ENCODE results near the gene ENDOG.
A peak's percentile ranks its signal among the peaks of the same experiment; 100 is the strongest.

The ENDOG gene

DNA sequence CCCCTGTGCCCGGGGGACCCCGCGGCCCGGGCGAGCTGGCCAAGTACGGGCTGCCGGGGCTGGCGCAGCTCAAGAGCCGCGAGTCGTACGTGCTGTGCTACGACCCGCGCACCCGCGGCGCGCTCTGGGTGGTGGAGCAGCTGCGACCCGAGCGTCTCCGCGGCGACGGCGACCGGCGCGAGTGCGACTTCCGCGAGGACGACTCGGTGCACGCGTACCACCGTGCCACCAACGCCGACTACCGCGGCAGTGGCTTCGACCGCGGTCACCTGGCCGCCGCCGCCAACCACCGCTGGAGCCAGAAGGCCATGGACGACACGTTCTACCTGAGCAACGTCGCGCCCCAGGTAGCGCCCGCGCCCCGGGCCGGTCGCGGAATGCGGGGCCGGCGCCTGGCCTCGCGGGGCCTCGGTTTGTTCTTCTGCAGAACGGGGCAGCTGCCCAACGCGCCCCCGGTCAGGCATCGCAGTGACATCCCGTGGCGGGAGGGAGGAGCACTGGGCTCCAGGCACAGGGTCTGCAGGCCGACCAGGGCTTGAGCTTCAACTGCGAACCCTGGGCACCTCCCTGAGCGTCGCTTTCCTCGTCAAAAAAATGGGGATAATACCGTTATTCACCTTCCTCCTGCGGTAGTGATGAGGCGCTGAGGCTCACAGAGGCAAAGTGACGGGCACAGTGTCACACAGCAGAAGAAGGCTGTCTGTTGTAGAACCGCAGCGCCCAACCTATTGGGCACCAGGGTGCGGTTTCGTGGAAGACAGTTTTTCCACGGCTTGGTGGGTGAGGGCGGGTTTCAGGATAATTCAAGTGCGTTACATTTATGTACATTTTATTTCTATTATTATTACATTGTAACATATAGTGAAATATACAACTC, 777 bp downstream of the ENDOG start:
- Mint-ChIP-seq H3K9me3 (no peaks in the 10 kb centered on the region), H3K36me3 (ENCODE audit: low read depth) (peaks cover 35% of the 10 kb centered on the region), H3K27ac (peak overlapping the region; percentile 83), H3K4me3 (peak overlapping the region; percentile 74), H3K4me1 (ENCODE audit: low read depth) (peaks cover 26% of the 10 kb centered on the region), H3K27me3 (peaks cover 6% of the 10 kb centered on the region)
- intact Hi-C loops (cut with micrococcal nuclease) = no loop called here

GRCh38 chr9:128819716-128820664, 1.7 kb downstream of the ENDOG start:
- H3K27ac Mint-ChIP-seq = no peak overlapping the region
- peaks cover 26% of the 10 kb centered on the region for H3K4me1 Mint-ChIP-seq (ENCODE audit: low read depth)
- intact Hi-C loops (cut with micrococcal nuclease) = no loop called here

GRCh38 chr9:128820665-128821583, 2.6 kb downstream of the ENDOG start:
- no peaks in the 10 kb centered on the region for H3K9me3 Mint-ChIP-seq
- no peak overlapping the region for H3K4me3 Mint-ChIP-seq
- peaks cover 26% of the 10 kb centered on the region for H3K4me1 Mint-ChIP-seq (ENCODE audit: low read depth)
- peaks cover 3% of the 10 kb centered on the region for H3K27me3 Mint-ChIP-seq
- no peak overlapping the region for H3K27ac Mint-ChIP-seq
- H3K36me3 Mint-ChIP-seq (ENCODE audit: low read depth) = peaks cover 53% of the 10 kb centered on the region
- intact Hi-C loops (cut with micrococcal nuclease) = no loop called here

More at GRCh38 chr9:128819716-128820664, 1.7 kb downstream of the ENDOG start:
- no peak overlapping the region for H3K4me3 Mint-ChIP-seq
- peaks cover 44% of the 10 kb centered on the region for H3K36me3 Mint-ChIP-seq (ENCODE audit: low read depth)
- no peaks in the 10 kb centered on the region for H3K9me3 Mint-ChIP-seq
- H3K27me3 Mint-ChIP-seq = peaks cover 6% of the 10 kb centered on the region

- H3K36me3 Mint-ChIP-seq (ENCODE audit: low read depth) = peaks cover 62% of the 10 kb centered on the region
- no peaks in the 10 kb centered on the region for H3K9me3 Mint-ChIP-seq
- intact Hi-C loops (cut with micrococcal nuclease) = no loop called here
- H3K4me1 Mint-ChIP-seq (ENCODE audit: low read depth) = peaks cover 26% of the 10 kb centered on the region
- H3K27ac Mint-ChIP-seq = no peak overlapping the region
- H3K27me3 Mint-ChIP-seq = peaks cover 3% of the 10 kb centered on the region
- H3K4me3 Mint-ChIP-seq = no peak overlapping the region
Measured at GRCh38 chr9:128821584-128822406, 3.5 kb downstream of the ENDOG start.

DNA sequence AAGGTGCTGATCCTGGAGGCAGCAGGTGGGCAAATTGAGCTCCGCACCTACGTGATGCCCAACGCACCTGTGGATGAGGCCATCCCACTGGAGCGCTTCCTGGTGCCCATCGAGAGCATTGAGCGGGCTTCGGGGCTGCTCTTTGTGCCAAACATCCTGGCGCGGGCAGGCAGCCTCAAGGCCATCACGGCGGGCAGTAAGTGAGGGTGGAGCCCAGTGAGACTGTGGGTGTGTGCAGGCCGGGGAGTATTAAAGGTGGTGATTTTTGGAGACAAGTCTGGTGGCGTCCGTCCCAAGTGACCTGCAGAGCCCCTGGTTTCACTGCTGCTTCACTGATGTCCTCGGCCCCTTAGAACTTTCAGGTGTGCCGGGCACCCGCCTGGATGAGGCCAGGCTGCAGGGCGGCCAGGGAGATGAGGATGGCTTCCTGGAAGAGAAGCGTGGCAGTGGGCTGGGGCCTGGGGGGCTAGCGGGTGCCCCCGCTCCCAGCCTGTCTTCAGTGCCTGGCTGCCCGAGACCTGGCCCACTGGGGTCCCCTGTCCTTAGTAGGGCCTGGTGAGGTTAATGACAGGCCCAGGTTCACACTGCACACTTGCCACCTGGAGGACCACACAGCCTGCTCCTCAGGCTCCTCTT, 4.2 kb downstream of the ENDOG start:
- peaks cover 26% of the 10 kb centered on the region for H3K4me1 Mint-ChIP-seq (ENCODE audit: low read depth)
- H3K36me3 Mint-ChIP-seq (ENCODE audit: low read depth) = peaks cover 69% of the 10 kb centered on the region
- H3K4me3 Mint-ChIP-seq = no peak overlapping the region
- H3K9me3 Mint-ChIP-seq = no peaks in the 10 kb centered on the region
- peaks cover 3% of the 10 kb centered on the region for H3K27me3 Mint-ChIP-seq
- H3K27ac Mint-ChIP-seq = no peak overlapping the region
- intact Hi-C loops (cut with micrococcal nuclease) = no loop called here

DNA sequence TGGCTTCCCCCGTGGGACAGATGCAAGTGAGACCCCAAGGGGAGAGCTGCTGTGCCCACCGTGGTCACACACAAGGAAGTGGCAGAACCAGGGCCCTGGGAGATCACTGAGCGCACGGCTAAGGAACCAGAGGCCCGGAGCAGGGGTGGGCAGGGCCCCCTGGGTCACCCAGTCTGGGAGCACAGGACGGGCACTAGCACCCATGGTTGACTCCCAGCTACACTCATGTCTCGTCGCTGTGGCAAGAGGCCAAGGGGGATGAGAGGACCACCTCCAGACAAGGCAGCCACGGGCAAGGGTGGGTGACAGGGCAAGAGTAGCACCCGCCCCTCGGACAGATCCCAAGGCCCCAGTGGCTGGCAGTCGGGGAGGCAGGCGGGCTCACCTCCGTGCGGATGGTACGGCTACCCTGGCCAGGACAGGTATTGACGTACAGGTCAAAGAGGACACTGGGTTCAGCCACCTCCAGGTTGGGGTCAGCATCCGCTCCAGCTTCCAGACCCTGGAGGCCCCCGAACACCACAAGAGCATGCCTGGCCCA, 5.1 kb downstream of the ENDOG start:
- peaks cover 78% of the 10 kb centered on the region for H3K36me3 Mint-ChIP-seq (ENCODE audit: low read depth)
- H3K27ac Mint-ChIP-seq = no peak overlapping the region
- peaks cover 29% of the 10 kb centered on the region for H3K4me1 Mint-ChIP-seq (ENCODE audit: low read depth)
- intact Hi-C loops (cut with micrococcal nuclease) = no loop called here
- no peak overlapping the region for H3K4me3 Mint-ChIP-seq
- H3K9me3 Mint-ChIP-seq = no peaks in the 10 kb centered on the region
- peaks cover 3% of the 10 kb centered on the region for H3K27me3 Mint-ChIP-seq

DNA sequence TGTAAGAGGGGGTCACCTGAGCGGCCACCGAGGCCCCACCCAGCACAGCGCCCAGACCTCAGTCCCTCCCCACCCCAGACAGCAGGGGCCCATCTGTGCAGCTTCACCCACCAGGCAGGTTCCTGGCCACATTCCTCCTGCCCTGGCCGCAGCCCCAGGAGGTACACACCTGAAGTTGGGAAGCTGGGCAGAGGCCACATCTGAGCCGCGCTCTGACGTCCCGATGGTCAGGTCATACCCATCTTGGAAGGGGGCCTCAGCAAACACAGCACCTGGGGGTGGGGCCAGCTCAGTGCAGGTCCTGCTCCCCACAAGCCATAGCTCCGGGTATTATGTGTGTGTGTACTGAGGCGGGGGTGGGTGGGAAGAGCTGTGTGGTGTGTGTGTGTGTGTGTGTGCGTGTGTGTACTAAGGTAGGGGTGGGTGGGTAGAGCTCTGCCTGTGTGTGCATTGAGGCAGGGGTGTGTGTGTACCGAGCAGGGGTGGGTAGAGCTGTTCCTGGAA, 5.7 kb downstream of the ENDOG start:
- intact Hi-C loops (cut with micrococcal nuclease) = no loop called here
- Mint-ChIP-seq H3K27ac (no peak overlapping the region), H3K9me3 (no peaks in the 10 kb centered on the region), H3K27me3 (peaks cover 3% of the 10 kb centered on the region), H3K4me3 (no peak overlapping the region), H3K36me3 (ENCODE audit: low read depth) (peaks cover 84% of the 10 kb centered on the region), H3K4me1 (ENCODE audit: low read depth) (peaks cover 35% of the 10 kb centered on the region)

- H3K36me3 Mint-ChIP-seq (ENCODE audit: low read depth) = peaks cover 90% of the 10 kb centered on the region
- no peak overlapping the region for H3K27ac Mint-ChIP-seq
- no peaks in the 10 kb centered on the region for H3K27me3 Mint-ChIP-seq
- no peak overlapping the region for H3K4me3 Mint-ChIP-seq
- intact Hi-C loops (cut with micrococcal nuclease) = no loop called here
- peaks cover 28% of the 10 kb centered on the region for H3K4me1 Mint-ChIP-seq (ENCODE audit: low read depth)
- no peaks in the 10 kb centered on the region for H3K9me3 Mint-ChIP-seq
Measured at GRCh38 chr9:128824911-128825310, 6.6 kb downstream of the ENDOG start.

DNA sequence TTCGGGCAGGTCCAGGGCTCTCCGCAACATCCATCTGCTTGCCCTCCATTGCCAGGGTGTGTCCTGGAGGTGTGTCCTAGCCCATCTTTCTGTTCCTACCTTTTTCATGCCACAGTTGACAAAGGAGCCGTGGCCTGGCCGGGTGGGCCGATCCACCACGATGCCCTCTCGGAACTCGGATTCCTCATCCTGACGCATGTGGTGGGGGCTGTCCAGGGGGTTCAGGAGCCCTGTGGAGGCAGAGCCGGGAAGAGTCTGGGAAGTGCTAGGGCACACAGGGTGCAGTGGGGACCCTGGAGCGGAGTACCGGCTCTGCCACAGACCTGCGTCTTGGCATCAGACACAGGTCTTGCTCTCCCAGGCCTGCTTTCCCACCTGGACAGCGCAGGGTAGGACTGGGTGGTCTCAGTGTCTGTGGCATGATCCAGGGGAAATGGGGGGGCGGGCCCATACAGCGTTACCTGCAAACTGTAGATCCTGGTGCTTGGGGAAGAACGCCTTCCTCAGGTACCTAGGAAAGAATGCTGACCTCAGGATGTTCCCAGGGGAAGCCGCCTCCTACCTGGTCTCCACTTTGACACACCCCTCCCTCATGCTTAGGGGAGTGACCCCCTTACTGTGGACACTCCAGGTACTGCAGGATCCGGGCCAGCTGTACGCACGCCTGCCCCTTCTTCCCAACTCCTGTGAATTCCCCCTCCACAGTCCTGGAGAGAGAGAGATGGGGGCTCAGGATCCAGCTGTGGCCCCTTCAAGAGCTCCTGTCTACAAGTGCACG, 7.8 kb downstream of the ENDOG start:
- intact Hi-C loops (cut with micrococcal nuclease) = no loop called here
- Mint-ChIP-seq H3K4me3 (no peak overlapping the region), H3K27me3 (no peaks in the 10 kb centered on the region), H3K36me3 (ENCODE audit: low read depth) (peaks cover 85% of the 10 kb centered on the region), H3K9me3 (no peaks in the 10 kb centered on the region), H3K4me1 (ENCODE audit: low read depth) (peaks cover 16% of the 10 kb centered on the region), H3K27ac (no peak overlapping the region)

DNA sequence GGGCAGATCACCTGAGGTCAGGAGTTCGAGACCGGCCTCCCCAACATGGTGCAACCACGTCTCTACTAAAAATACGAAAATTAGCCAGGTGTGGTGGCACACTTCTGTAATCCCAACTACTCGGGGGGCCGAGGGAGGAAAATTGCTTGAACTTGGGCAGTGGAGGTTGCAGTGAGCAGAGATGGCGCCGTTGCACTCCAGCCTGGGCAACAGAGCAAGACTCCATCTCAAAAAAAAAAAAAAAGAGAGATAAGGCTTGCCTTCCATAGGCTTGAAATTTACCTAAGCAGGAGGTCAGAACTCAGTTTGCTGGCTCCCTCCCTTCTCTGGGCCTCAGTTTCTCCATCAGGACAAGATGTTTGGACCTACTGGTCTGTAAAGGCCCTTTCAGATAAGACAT, 10.0 kb downstream of the ENDOG start:
- intact Hi-C loops (cut with micrococcal nuclease) = no loop called here
- Mint-ChIP-seq H3K27me3 (no peaks in the 10 kb centered on the region), H3K36me3 (ENCODE audit: low read depth) (peaks cover 63% of the 10 kb centered on the region), H3K4me3 (peak overlapping the region; percentile 85), H3K27ac (no peak overlapping the region), H3K9me3 (no peaks in the 10 kb centered on the region), H3K4me1 (ENCODE audit: low read depth) (peaks cover 12% of the 10 kb centered on the region)

DNA sequence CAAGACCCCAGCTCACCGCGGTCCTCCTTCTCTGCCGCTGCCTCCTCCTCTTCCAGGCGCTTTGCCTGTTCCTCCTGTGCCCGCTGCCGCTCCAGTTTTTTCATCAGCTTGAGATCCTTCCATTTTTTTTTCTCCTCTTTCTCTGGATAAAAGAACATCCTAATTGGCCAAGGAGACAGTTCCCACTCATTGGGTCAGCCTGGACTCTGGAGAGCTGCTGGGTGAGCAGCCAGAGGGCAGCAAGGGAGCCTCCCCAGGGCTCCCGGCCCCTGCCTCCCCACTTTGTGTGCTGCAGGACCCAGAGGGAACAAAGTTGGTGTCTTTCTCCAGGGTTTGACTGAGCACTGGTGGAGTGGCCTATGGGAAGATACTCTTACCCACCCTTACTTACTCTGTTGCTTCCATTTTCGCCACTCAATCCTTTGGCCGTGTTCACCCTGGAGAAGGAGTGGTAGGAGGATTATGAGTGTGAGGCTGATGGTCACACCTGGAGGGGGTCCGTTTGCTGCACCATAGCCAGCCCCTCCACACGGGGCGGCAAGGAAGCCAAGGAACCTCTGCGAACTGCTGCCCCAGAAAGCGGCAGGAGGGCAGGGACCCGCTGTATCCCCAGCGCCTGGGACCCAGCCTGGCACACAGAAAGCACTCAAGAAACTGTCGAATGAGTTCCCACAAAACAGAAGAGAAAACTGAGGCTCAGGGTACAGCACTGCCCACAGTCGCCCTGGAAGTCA, 10.6 kb downstream of the ENDOG start:
- Mint-ChIP-seq H3K4me1 (ENCODE audit: low read depth) (peaks cover 12% of the 10 kb centered on the region), H3K4me3 (peak overlapping the region; percentile 85), H3K27ac (peak overlapping the region; percentile 85), H3K9me3 (no peaks in the 10 kb centered on the region), H3K27me3 (no peaks in the 10 kb centered on the region), H3K36me3 (ENCODE audit: low read depth) (peaks cover 57% of the 10 kb centered on the region)
- intact Hi-C loops (cut with micrococcal nuclease) = no loop called here
